RWPE2 (cell line): Measurements from ENCODE around the gene PLPP1.

Source experiments
- ATAC-seq: fragments of 200-7000 bp; cut with Tn5 transposase; 3 replicates; pipeline ENCODE4 v1.9.1; 2021; ENCODE audit warnings: low read depth
- DNase-seq: peaks from one replicate; pipeline ENCODE4 v3.0.0-alpha.2; 2020; ENCODE audit warnings: low spot score
- H3K27ac ChIP-seq: fragments of 450-650 bp; 2 replicates; pipeline ENCODE4 v1.5.1; 2017; ENCODE audit warnings: mild to moderate bottlenecking; ENCODE audit not compliant: poor library complexity, severe bottlenecking
- H3K27me3 ChIP-seq: fragments of 250-450 bp; sonication (Bioruptor Pico); 2 replicates; pipeline ENCODE4 v1.5.1; 2021; ENCODE audit warnings: mild to moderate bottlenecking, moderate library complexity; ENCODE audit not compliant: insufficient read depth, poor library complexity, severe bottlenecking
- H3K36me3 ChIP-seq: fragments of 250-450 bp; sonication (Bioruptor Pico); 2 replicates; pipeline ENCODE4 v1.5.1; 2020; ENCODE audit warnings: low read depth, mild to moderate bottlenecking, moderate library complexity
- H3K4me1 ChIP-seq: fragments of 250-450 bp; sonication (Bioruptor Pico); 2 replicates; pipeline ENCODE4 v1.5.1; 2021; ENCODE audit warnings: mild to moderate bottlenecking, moderate library complexity; ENCODE audit not compliant: insufficient read depth, poor library complexity, severe bottlenecking
- H3K4me3 ChIP-seq: fragments of 250-450 bp; sonication (Bioruptor Pico); 2 replicates; pipeline ENCODE4 v1.5.1; 2021; ENCODE audit warnings: mild to moderate bottlenecking, moderate library complexity; ENCODE audit not compliant: severe bottlenecking
- H3K9me3 ChIP-seq: fragments of 250-450 bp; sonication (Bioruptor Pico); 2 replicates; pipeline ENCODE4 v1.5.1; 2021; ENCODE audit warnings: mild to moderate bottlenecking, moderate library complexity; ENCODE audit not compliant: severe bottlenecking
- CTCF ChIP-seq: fragments of 450-650 bp; IDR thresholded peaks from one replicate; pipeline ENCODE4 v1.5.1; 2017; ENCODE audit warnings: mild to moderate bottlenecking, moderate library complexity; ENCODE audit not compliant: poor library complexity, severe bottlenecking

Gene PLPP1

GRCh38 chr5:55446640-55447351 is 88.0 kb downstream of the PLPP1 start:
- H3K4me3 ChIP-seq, result no peak overlapping the region
- H3K4me1 ChIP-seq, result no peaks in the 10 kb centered on the region
- H3K36me3 ChIP-seq, result no peaks in the 10 kb centered on the region
- ATAC-seq (no peak), DNase-seq (no peak)
- H3K27ac ChIP-seq, result no peak overlapping the region
- H3K27me3 ChIP-seq, result no peaks in the 10 kb centered on the region
- H3K9me3 ChIP-seq, result no peaks in the 10 kb centered on the region
- TF ChIP-seq CTCF, result no peak

GRCh38 chr5:55445791-55446190 is 89.0 kb downstream of the PLPP1 start:
- ATAC-seq, result no peak
- no peak overlapping the region for H3K27ac ChIP-seq

GRCh38 chr5:55441954-55442353 is 92.8 kb downstream of the PLPP1 start:
- no peaks in the 10 kb centered on the region for H3K9me3 ChIP-seq
- H3K27me3 ChIP-seq, result no peaks in the 10 kb centered on the region
- DNase-seq (no peak), ATAC-seq (no peak)
- H3K27ac ChIP-seq, result no peak overlapping the region
- H3K36me3 ChIP-seq, result no peaks in the 10 kb centered on the region
- peaks cover 17% of the 10 kb centered on the region for H3K4me1 ChIP-seq
- no peak overlapping the region for H3K4me3 ChIP-seq
- TF ChIP-seq CTCF, result no peak

More at GRCh38 chr5:55445791-55446190, 89.0 kb downstream of the PLPP1 start:
- H3K9me3 ChIP-seq, result no peaks in the 10 kb centered on the region
- no peak for DNase-seq
- TF ChIP-seq CTCF, result no peak
- H3K4me3 ChIP-seq, result no peak overlapping the region
- no peaks in the 10 kb centered on the region for H3K4me1 ChIP-seq
- H3K27me3 ChIP-seq, result no peaks in the 10 kb centered on the region
- no peaks in the 10 kb centered on the region for H3K36me3 ChIP-seq

GRCh38 chr5:55441107-55441771 is 93.5 kb downstream of the PLPP1 start:
- Histone ChIP-seq H3K27ac (no peak overlapping the region), H3K4me1 (peaks cover 18% of the 10 kb centered on the region), H3K36me3 (no peaks in the 10 kb centered on the region), H3K4me3 (no peak overlapping the region), H3K9me3 (no peaks in the 10 kb centered on the region), H3K27me3 (no peaks in the 10 kb centered on the region)
- no peak for DNase-seq
- TF ChIP-seq CTCF, result no peak
- no peak for ATAC-seq

GRCh38 chr5:55440188-55440646 is 94.5 kb downstream of the PLPP1 start:
- no peaks in the 10 kb centered on the region for H3K9me3 ChIP-seq
- H3K4me3 ChIP-seq, result no peak overlapping the region
- ATAC-seq (no peak), DNase-seq (no peak)
- no peak overlapping the region for H3K27ac ChIP-seq
- peaks cover 18% of the 10 kb centered on the region for H3K4me1 ChIP-seq
- no peaks in the 10 kb centered on the region for H3K36me3 ChIP-seq
- TF ChIP-seq CTCF, result no peak
- no peaks in the 10 kb centered on the region for H3K27me3 ChIP-seq
